HepG2 (cell line): ENCODE measurements around the gene CAB39. TPM values are rescaled to one million over a fixed set of nuclear protein-coding genes. Genes with fewer than 3 reads are reported as not detected.

Experiments
- AHR ChIP-seq: IDR thresholded peaks from 2 replicates; pipeline ENCODE4 v1.6.1; 2018; ENCODE audit warnings: missing genetic modification reagents, missing compliant biosample characterization
- FOXO1 ChIP-seq: sonication (generic); formaldehyde crosslinking; IDR thresholded peaks from 2 replicates; pipeline ENCODE4 v1.4.0; 2020; ENCODE audit warnings: missing genetic modification reagents
- GLMP ChIP-seq: sonication (generic); formaldehyde crosslinking; IDR thresholded peaks from 2 replicates; pipeline ENCODE4 v1.9.0; 2021; ENCODE audit warnings: missing genetic modification reagents, mild to moderate bottlenecking, borderline replicate concordance
- HMG20A ChIP-seq: IDR thresholded peaks from 2 replicates; pipeline ENCODE4 v1.6.1; 2016; ENCODE audit warnings: borderline replicate concordance
- MATR3 ChIP-seq: sonication (generic); formaldehyde crosslinking; IDR thresholded peaks from 2 replicates; pipeline ENCODE4 v1.4.0; 2020; ENCODE audit warnings: missing genetic modification reagents
- NFE2L2 ChIP-seq: fragments of 150-350 bp; IDR thresholded peaks from 2 replicates; pipeline ENCODE4 v1.6.1; 2014; ENCODE audit warnings: low read length
- PCBP1 ChIP-seq: fragments of 200-400 bp; formaldehyde crosslinking; IDR thresholded peaks from 2 replicates; pipeline ENCODE4 v1.6.1; 2017; ENCODE audit warnings: mild to moderate bottlenecking, low read depth, low read length, borderline replicate concordance
- PTBP1 ChIP-seq: fragments of 200-400 bp; formaldehyde crosslinking; IDR thresholded peaks from 2 replicates; pipeline ENCODE4 v1.6.1; 2018; ENCODE audit warnings: low read length, low read depth; ENCODE audit not compliant: poor library complexity, severe bottlenecking
- SRSF1 ChIP-seq: fragments of 200-400 bp; formaldehyde crosslinking; optimal IDR thresholded peaks from 2 replicates; pipeline ENCODE3; 2017; ENCODE audit warnings: mild to moderate bottlenecking, low read depth, low read length, moderate library complexity
- U2AF2 ChIP-seq: fragments of 200-400 bp; formaldehyde crosslinking; IDR thresholded peaks from 2 replicates; pipeline ENCODE4 v1.6.1; 2017; ENCODE audit warnings: low read depth, mild to moderate bottlenecking, low read length
- XRCC5 ChIP-seq: fragments of 200-400 bp; formaldehyde crosslinking; optimal IDR thresholded peaks from 2 replicates; pipeline ENCODE3; 2017; ENCODE audit warnings: mild to moderate bottlenecking, low read length
- ZBTB33 ChIP-seq: sonication (generic); formaldehyde crosslinking; IDR thresholded peaks from 2 replicates; pipeline ENCODE4 v1.4.0; 2020; ENCODE audit warnings: missing genetic modification reagents
- ZNF24 ChIP-seq: fragments of 450-650 bp; IDR thresholded peaks from 2 replicates; pipeline ENCODE4 v1.6.1; 2017; ENCODE audit warnings: antibody characterized with exemption, mild to moderate bottlenecking
- ZNF562 ChIP-seq: sonication (generic); formaldehyde crosslinking; IDR thresholded peaks from 2 replicates; pipeline ENCODE4 v1.8.0; 2022; ENCODE audit warnings: missing genetic modification reagents, borderline replicate concordance
- ZNF687 ChIP-seq: sonication (generic); formaldehyde crosslinking; IDR thresholded peaks from 2 replicates; pipeline ENCODE4 v1.5.1; 2020; ENCODE audit warnings: mild to moderate bottlenecking, missing genetic modification reagents, moderate library complexity
- ZNF724P ChIP-seq: sonication (generic); formaldehyde crosslinking; IDR thresholded peaks from 2 replicates; pipeline ENCODE4 v1.8.0; 2022; ENCODE audit warnings: missing genetic modification reagents, borderline replicate concordance
- ZNF749 ChIP-seq: sonication (generic); formaldehyde crosslinking; IDR thresholded peaks from 2 replicates; pipeline ENCODE4 v1.8.0; 2022; ENCODE audit warnings: mild to moderate bottlenecking, missing genetic modification reagents, moderate library complexity, borderline replicate concordance
- polyA plus RNA-seq, 8 experiments: library from polyadenylated mRNA; depleted of rRNA in 3 of 8; stranded (reverse) in 7 of 8; unstranded in 1 of 8; fragments of >200 nt; fragmentation: Illumina TruSeq in 4 of 8; extraction: Trizol in 4 of 8; gene quantifications; 2 replicates each; pipeline versions ENCODE4 v1.2.1 to v1.2.3, GENCODE V29; 2011 to 2016; ENCODE audit warnings: low read depth in 4 of 8, missing spikeins in 1 of 8, mixed read lengths in 1 of 8; ENCODE audit not compliant: insufficient read depth in 1 of 8
- total RNA-seq, 5 experiments: library from RNA; depleted of rRNA; stranded (reverse); fragments of >200 nt; fragmentation: Illumina TruSeq; extraction: Trizol; gene quantifications; 2 replicates each; pipeline ENCODE4 v1.2.3, GENCODE V29; 2016; ENCODE audit warnings: low read depth in 1 of 5

CAB39 gene
- total and polyA plus RNA-seq, 2 of the 13 experiments (the other 11 are each of a cell fraction or from before 2014, with no cell fraction given), result 19.3 to 45.3 TPM

GRCh38 chr2:230849633-230850357, 137.2 kb downstream of the CAB39 start (continued):
- TF ChIP-seq FOXO1 (CRISPR knock-in tag), result 0 out of 2 replicates have a peak, but pooled peaks have one; percentile 9
- TF ChIP-seq ZNF724P, result no peak
- TF ChIP-seq HMG20A (CRISPR knock-in tag), result no peak
- TF ChIP-seq MATR3 (CRISPR knock-in tag), result no peak
- no peak for TF ChIP-seq NFE2L2
- TF ChIP-seq ZBTB33 (CRISPR knock-in tag), result peak; percentile 97
- peak; percentile 31; the same call in 1 of the 2 replicates for TF ChIP-seq PCBP1
- no peak for TF ChIP-seq U2AF2
- TF ChIP-seq PTBP1, result peak; percentile 37
- no peak for TF ChIP-seq ZNF24
- TF ChIP-seq ZNF749 (CRISPR knock-in tag), result no peak
- TF ChIP-seq XRCC5, result peak; percentile 82
- TF ChIP-seq SRSF1, result peak; percentile 35
- peak; percentile 19; the same call in 1 of the 2 replicates for TF ChIP-seq ZNF687
- TF ChIP-seq GLMP (CRISPR knock-in tag), result no peak
- TF ChIP-seq ZNF562 (CRISPR knock-in tag), result no peak
- 0 out of 2 replicates have a peak, but pooled peaks have one; percentile 65 for TF ChIP-seq AHR (CRISPR knock-in tag)
- TF ChIP-seq, all 625 proteins: peak for 23
